NB4 (cell line): Measurements from ENCODE around the gene ATXN7L1.

Experiments used
- DNase-seq: peaks from one replicate; pipeline ENCODE4 v3.0.0; 2010; ENCODE audit warnings: low read depth
- H3K4me3 ChIP-seq: one replicate; pipeline ENCODE4 v1.5.1; 2011; ENCODE audit warnings: mild to moderate bottlenecking, low read depth, low read length, moderate library complexity
- CTCF ChIP-seq: IDR thresholded peaks from one replicate; pipeline ENCODE4 v1.5.1; 2012; ENCODE audit warnings: low read depth, low read length
- MAX ChIP-seq: IDR thresholded peaks from 2 replicates; pipeline ENCODE4 v1.6.1; 2011; ENCODE audit warnings: low read depth, low read length
- MYC ChIP-seq: IDR thresholded peaks from 2 replicates; pipeline ENCODE4 v1.6.1; 2011; ENCODE audit warnings: low read depth, low read length
- POLR2A ChIP-seq: IDR thresholded peaks from 2 replicates; pipeline ENCODE4 v1.6.1; 2011; ENCODE audit warnings: mild to moderate bottlenecking; ENCODE audit not compliant: insufficient read length; ENCODE audit errors: extremely low read depth

ATXN7L1 gene

GRCh38 chr7:105862276-105862675 is 14.1 kb downstream of the ATXN7L1 start:
- no peak overlapping the region for H3K4me3 ChIP-seq
- DNase-seq = no peak
- TF ChIP-seq MYC (no peak), MAX (no peak), POLR2A (no peak), CTCF (no peak)

- no peak overlapping the region for H3K4me3 ChIP-seq
- TF ChIP-seq MYC = no peak
- no peak for TF ChIP-seq MAX
- TF ChIP-seq CTCF = no peak
- DNase-seq = no peak
Observed at GRCh38 chr7:105861224-105861623, 15.2 kb downstream of the ATXN7L1 start.

- TF ChIP-seq CTCF = no peak
- TF ChIP-seq MYC = no peak
- TF ChIP-seq MAX = no peak
- TF ChIP-seq POLR2A = no peak
- no peak overlapping the region for H3K4me3 ChIP-seq
- DNase-seq = no peak
Observed at GRCh38 chr7:105860793-105861192, 15.6 kb downstream of the ATXN7L1 start.

GRCh38 chr7:105857009-105857952 is 19.1 kb downstream of the ATXN7L1 start:
- no peak overlapping the region for H3K4me3 ChIP-seq
- TF ChIP-seq CTCF (no peak), MAX (no peak), POLR2A (no peak), MYC (no peak)
- no peak for DNase-seq

GRCh38 chr7:105854498-105854897 is 21.9 kb downstream of the ATXN7L1 start:
- no peak overlapping the region for H3K4me3 ChIP-seq
- TF ChIP-seq CTCF (no peak), MYC (no peak), MAX (no peak), POLR2A (no peak)
- no peak for DNase-seq
